ENCODE data around the gene IL15.
"Not testable (repeated sequence)": the region's sequence is repeated elsewhere in the genome, so short reads cannot be mapped to it uniquely, and the experiment has no call there.

Gene IL15

GRCh38 chr4:141705048-141705746, 68.8 kb downstream of the IL15 start:
- DNase-seq, result no peak

- no peak for DNase-seq
These were observed 69.5 kb downstream of the IL15 start for GRCh38 chr4:141705747-141706377.

GRCh38 chr4:141706445-141706844, 70.1 kb downstream of the IL15 start:
- no peak for DNase-seq

GRCh38 chr4:141711211-141711610, 74.8 kb downstream of the IL15 start:
- no peak for DNase-seq

GRCh38 chr4:141713185-141713584, 76.8 kb downstream of the IL15 start:
- DNase-seq, result no peak

- DNase-seq, result no peak
These were observed 77.5 kb downstream of the IL15 start for GRCh38 chr4:141713771-141714445.

GRCh38 chr4:141719585-141719984, 83.2 kb downstream of the IL15 start:
- no peak for DNase-seq

- DNase-seq, result no peak
These were observed 84.8 kb downstream of the IL15 start for GRCh38 chr4:141721174-141721573.

- no peak for DNase-seq
These were observed 88.3 kb downstream of the IL15 start for GRCh38 chr4:141724646-141725045.

- no peak for DNase-seq
These were observed 91.0 kb downstream of the IL15 start for GRCh38 chr4:141727420-141727819.

GRCh38 chr4:141730805-141731204, 94.4 kb downstream of the IL15 start:
- no peak for DNase-seq

- DNase-seq, result no peak
These were observed 95.1 kb downstream of the IL15 start for GRCh38 chr4:141731481-141731880.

- DNase-seq, result no peak
These were observed 103.3 kb downstream of the IL15 start for GRCh38 chr4:141739636-141740035.

- DNase-seq, result no peak
These were observed 109.6 kb downstream of the IL15 start for GRCh38 chr4:141746026-141746425.

GRCh38 chr4:141751806-141752205, 115.4 kb downstream of the IL15 start:
- not testable (repeated sequence) for DNase-seq

GRCh38 chr4:141757287-141757686, 120.9 kb downstream of the IL15 start:
- no peak for DNase-seq

- DNase-seq, result no peak
These were observed 123.5 kb downstream of the IL15 start for GRCh38 chr4:141759796-141760425.

- no peak for DNase-seq
These were observed 125.5 kb downstream of the IL15 start for GRCh38 chr4:141761926-141762325.

- DNase-seq, result no peak
These were observed 127.0 kb downstream of the IL15 start for GRCh38 chr4:141763374-141763773.

GRCh38 chr4:141768954-141769353, 132.6 kb downstream of the IL15 start:
- no peak for DNase-seq

GRCh38 chr4:141771889-141772830, 135.8 kb downstream of the IL15 start:
- DNase-seq, result no peak

GRCh38 chr4:141772838-141773237, 136.5 kb downstream of the IL15 start:
- no peak for DNase-seq

- DNase-seq, result no peak
These were observed 145.8 kb downstream of the IL15 start for GRCh38 chr4:141782205-141782604.
